GM21737 (cell line): ENCODE results near the gene CCNDBP1.
"Not testable (repeated sequence)": the region's sequence is repeated elsewhere in the genome, so short reads cannot be mapped to it uniquely, and the experiment has no call there.

Source experiments
- ATAC-seq: cut with Tn5 transposase; IDR thresholded peaks from one replicate; pipeline ENCODE4 v1.9.1; 2021; ENCODE audit warnings: mild to moderate bottlenecking, moderate library complexity; ENCODE audit not compliant: unreplicated experiment

Gene CCNDBP1

DNA sequence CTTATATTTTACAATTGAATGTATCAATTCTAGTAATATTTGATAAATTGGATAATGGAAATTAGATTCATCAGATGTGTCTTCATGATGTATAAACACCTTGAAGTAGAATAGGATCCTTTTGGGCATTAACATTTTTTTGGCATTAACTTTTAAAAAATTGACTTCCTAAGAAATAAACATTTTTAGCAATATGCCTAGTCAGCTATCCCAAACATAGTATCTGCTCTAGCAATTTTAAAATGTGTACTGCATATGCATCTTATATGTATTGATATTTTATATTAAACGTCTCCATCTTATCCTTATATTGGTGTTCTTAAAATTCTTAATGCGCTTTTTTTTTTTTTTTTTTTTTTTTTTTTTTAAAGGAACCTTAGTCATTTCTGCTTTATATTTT, 8.5 kb downstream of the CCNDBP1 start:
- ATAC-seq: no peak

DNA sequence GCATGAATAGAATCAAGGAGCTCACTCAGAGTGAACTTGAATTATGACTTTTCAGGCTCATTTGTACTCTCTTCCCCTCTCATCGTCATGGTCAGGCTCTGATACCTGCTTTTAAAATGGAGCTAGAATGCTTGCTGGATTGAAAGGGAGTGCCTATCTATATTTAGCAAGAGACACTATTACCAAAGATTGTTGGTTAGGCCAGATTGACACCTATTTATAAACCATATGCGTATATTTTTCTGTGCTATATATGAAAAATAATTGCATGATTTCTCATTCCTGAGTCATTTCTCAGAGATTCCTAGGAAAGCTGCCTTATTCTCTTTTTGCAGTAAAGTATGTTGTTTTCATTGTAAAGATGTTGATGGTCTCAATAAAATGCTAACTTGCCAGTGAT, 9.6 kb downstream of the CCNDBP1 start:
- ATAC-seq: no peak

DNA sequence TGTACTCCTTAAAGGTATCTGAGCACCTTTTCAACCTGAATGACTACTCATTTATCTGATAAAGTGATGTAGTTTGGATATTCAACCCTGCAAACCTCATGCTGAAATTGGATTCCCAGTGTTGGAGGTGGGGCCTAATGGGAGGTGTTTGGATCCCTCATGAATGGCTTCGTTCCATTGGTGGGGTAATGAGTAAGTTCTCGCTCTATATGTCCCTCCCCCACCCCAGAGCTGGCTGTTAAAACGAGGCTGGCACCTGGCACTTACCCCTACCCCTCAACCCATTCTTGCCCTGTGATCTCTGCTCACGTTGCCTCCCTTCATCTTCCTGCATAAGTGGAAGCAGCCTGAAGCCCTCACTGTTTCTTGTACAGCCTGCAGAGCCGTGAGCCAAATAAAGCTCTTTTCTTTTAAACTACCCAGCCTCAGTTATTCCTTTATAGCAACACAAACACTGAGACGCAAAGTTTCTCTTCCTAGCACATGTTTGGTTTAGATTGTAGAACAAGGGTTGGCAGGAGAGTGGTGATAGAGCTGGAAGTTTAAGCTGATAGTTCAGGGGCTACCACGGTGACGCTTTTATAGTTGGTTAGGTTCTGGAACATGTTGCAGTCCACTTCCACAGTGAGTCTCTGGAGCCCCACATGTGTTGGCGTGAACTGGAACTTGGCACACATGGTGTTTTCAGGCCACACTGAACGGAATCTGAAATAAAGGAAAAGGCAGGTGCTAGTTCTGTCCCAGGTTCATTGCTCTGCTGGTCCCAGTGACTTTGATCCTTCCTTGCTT, 11.8 kb downstream of the CCNDBP1 start:
- no peak for ATAC-seq

DNA sequence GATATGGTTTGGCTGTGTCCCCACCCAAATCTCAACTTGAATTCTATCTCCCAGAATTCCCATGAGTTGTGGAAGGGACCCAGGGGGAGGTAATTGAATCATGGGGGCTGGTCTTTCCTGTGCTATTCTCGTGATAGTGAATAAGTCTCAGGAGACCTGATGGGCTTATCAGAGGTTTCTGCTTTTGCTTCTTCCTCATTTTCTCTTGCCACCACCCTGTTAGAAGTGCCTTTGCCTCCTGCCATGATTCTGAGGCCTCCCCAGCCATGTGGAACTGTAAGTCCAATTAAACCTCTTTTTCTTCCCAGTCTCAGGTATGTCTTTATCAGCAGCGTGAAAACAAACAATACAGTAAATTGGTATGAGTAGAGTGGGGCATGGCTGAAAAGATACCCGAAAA, 12.6 kb downstream of the CCNDBP1 start:
- not testable (repeated sequence) for ATAC-seq

DNA sequence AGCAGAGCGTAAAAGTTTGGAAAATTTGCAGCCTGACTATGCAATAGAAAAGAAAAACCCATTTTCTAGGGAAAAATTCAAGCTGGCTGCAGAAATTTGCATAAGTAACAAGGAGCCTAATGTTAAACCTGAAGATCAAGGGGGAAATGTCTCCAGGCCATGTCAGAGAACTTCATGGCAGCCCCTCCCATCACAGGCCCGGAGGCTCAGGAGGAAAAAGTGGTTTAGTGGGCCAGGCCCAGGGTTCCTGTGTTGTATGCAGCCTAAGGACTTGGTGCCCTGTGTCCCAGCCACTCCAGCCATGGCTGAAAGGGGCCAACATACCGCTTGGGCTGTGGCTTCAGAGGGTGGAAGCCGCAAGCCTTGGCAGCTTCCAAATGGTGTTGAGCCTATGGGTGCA, 13.4 kb downstream of the CCNDBP1 start:
- not testable (repeated sequence) for ATAC-seq

DNA sequence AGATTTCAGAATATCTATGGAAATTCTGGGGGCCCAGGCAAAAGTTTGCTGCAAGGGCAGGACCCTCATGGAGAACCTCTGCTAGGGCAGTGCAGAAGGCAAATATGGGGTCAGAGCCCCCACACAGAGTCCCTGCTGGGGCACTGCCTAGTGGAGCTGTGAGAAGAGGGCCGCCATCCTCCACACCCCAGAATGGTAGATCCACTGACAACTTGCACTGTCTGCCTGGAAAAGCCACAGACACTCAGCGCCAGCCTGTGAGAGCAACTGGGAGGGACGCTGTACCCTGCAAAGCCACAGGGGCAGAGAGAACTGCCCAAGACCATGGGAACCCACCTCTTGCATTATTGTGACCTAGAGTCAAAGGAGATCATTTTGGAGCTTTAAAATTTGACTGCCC, 13.8 kb downstream of the CCNDBP1 start:
- no peak for ATAC-seq

DNA sequence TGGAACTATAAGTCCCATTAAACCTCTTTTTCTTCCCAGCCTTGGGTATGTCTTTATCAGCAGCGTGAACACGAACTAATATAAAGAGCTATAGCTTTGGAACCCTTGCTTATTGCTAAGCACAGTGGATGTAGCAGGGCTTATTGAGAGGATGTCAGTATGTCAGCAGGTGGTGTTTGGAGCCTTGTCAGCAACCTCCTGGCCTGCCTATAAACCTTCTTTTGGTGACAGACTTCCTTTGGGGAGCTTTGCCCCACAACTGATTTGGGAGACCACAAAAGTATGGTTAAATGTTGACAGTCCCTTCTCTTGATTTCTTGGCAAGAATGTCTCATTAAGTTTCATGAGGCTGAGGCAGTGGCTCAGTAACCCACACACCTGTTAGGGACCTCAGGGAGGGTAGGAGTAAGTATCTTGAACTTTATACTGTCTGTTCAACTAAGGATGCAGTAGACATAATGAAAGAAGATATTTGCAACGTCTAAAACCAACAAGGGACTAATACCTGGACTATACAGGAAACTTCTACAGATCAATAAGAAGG, 14.8 kb downstream of the CCNDBP1 start:
- ATAC-seq: no peak

DNA sequence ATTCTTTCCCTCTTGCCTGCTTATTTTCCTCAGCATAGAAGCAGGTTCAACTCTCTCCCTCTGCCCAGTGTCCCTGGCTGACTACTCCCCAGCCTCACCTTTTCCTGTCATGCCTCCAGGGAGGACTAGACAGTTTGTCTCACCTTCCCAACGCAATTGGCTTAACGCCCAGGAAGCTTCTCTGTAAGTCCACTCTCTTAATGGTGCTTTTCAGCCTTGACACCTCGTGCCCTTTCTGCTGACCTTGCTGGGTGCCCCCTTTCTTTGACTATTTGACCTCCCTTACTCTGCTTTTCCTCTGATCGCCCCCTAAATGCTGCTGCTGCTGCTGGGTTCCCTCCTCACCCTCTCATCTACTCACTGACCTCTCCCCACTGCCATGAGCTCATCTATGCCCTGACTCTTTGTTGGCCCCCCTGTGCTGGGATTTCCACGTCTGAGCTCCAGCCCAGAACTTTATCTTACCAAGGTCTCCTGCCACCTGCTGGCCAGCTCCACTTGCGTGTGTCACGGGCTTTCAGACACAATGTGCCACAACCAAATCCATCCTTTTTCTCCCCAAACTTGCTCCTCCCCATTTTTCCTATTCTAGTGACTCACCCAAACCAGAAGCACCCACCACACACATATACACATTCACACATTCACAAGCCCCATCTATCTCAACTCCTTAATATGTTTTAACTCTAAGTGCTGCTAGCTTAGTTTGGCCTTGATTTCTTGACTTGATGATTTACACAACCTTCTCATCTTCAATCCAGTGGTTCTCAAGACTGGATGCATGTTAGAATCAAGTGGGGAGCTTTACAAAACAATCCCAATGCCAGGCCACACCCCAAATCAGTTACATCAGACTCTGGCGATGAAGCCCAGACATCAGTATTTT, 19.1 kb downstream of the CCNDBP1 start:
- no peak for ATAC-seq

DNA sequence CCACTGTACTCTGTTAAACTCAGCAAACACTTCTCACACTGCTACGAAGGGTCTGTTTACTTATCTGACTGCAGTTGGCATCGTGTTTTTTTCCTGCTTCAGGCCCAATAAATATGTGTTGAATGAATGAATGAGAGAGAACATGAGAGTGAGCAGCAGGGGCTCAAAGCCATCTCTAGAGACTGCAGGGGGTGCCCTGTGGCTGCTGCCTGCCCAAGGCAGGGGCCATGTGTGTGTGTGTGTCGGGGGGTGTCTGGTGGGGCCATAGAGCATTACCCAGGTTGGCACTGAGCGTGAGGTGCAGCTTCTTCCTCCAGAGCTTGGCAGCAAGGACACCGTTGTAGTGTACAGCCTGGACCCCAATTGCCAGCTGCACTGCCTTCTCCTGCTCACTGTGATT, 20.9 kb downstream of the CCNDBP1 start:
- ATAC-seq: no peak

DNA sequence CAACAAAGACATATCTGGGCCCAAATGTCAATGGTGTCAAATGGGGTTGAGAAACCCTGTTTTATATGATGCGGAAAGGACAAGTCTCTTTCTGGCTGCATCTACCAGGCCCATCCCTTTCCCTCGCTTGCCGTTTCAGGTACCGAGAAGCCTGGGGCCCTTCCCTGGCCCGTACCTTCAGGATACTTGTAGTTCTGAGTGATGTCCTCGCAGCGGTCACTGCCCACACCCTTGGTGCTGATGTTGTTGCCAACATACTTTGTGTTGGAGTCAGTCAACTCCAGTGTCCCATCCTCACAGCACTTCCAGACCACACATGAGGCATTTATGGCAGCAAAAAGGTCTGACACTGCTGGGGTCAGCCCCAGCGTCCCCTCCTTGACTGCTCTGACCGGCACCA, 21.8 kb downstream of the CCNDBP1 start:
- ATAC-seq: no peak

DNA sequence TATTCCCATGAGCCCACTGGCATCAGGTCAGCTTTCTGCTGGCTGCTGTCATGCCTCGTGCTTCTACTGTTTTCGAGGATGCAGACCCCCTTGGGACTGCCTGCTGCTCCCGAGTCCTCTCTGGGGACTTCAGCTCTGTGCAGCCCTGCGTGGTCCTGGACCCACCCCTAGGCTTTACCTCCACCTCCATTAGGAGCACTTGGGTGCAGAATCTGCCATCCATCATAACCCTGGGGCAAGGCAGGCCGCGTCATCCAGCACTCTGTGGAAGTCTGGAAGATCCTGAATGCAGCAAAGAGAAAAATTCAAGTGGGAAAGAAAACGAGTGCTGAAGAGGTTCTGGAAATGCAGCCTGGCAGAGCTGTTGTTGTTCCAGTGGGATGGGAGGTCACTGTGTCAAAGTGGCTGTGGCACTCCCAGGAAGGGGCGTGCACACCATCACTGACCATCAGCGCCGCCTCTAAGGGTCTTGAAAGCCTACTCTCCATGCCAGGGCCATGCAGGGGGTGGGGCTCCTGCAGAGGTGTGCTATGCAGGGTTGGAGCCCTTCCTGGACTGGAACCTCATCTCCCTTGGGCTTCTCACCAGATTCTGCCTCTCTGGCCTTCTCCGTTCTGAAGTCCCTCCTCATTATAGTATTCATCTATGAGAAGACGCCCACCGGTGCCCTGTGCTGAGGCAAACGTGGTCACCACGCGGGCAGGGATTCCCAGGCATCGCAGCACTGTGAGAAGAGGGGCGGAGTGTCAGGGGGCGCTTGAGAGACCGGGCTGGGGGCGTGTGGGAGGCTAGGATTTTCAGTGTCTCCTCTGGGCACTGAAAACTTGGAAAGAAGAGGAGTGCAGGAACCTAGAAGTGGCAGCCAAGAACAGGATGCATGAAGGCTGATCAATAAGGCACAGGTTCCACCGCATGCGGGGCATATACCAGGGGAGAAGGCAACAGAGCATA, 23.1 kb downstream of the CCNDBP1 start:
- no peak for ATAC-seq

DNA sequence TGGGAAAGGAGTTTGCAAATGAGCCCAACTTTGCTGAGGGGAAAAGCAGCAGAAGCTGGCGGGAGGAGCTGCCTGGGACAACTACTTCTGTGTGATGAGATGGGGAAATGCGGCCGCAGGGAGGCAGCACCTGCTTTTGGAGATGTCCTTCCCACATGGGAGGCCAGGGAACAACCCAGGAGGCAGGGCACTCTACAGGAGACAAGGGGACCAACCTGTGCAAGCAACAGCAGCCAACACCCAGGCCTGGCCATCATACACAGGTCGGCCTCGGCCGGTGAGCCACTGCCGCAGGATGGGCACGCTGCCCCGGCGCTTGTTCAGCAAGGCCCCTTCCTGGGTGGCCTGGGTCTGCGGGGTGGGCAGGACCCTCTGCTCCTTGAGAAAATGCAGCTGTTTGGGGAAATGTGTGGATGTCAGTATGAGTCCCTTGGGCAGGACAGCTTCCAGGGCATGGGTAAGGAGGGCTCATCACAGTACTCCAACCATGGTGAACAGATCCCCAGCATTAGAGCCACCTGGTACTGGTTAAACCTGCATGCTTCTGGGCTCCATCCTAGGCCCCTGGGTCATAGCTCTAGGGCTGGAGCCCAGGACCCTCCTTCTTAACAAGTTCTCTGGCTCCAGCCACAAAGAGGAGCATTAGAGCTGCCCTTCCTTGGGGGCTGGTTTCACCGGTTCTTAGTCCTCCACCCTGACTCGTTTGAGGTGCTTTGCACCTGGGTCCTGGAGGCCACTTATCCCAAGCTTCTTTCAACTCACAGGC, 24.0 kb downstream of the CCNDBP1 start:
- ATAC-seq: no peak

DNA sequence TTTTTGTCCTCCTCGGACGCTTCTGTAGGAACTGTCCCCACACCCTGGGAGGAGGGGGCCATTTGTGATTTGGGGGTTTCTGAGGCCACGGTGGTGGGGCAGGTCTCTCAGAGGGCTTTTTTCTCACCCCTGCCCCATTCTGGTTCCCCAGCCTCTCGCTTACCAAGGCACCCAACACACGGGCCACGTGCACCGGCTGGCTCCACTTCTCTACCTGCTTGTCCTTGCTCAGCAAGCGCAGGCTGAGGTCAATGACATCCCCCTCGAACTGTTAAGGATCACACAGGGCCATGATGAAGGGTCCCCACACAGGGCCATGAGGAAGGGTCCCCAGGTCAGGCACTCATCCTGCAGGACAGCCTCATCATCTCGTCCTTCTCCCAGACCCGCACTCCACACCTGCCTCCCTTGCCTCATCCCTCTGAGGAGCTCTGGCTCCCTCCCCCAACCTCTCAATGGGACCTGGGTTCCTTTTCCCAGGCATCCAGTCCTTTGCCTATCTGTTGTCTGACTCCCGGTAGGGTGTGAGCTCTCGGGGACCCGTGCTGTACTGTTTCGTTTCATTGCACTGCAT, 25.1 kb downstream of the CCNDBP1 start:
- ATAC-seq: no peak

DNA sequence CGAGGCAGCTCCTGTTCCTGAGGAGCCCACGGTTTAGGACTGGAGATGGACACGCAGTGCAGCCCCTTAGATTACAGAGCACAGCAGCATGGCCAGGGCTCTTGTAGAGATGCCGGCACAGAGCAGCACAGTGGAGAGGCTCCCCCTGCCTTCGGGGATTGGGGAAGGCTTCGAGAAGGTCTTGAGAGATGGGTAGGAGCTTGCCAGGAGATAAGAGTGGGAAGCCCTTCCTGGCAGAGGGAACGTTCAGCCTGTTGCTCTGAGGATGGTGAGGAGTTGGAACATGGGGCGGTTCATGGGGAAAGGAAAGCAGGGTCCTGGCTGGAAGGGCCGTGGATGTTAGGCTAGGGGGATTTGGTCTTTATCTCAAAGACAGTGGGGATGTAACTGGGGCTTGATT, 25.6 kb downstream of the CCNDBP1 start:
- ATAC-seq: no peak

DNA sequence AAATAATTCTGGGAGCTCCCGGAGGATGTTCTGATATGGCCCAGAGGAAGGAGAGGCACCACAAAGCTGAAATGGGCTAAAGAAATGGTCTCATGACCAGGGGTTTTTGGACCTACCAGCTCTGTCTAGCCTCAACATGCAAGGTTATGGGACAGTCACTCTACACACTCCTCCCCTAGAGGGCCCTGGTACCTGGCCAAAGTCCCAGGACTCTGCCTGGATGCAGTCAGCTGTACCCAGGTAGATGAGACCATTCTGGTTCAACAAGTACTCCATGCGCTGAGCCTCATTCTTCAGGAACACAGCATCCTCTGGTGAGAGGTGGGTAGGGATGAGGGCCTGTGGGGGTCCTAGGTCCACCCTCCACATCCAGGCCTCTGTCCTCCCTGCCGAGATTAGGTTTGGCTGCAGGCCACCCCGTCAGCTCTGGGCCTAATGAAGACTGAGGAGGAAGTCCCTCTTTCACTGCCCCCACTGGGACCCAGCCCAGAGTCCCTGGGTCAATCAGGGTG, 26.1 kb downstream of the CCNDBP1 start:
- ATAC-seq: no peak

DNA sequence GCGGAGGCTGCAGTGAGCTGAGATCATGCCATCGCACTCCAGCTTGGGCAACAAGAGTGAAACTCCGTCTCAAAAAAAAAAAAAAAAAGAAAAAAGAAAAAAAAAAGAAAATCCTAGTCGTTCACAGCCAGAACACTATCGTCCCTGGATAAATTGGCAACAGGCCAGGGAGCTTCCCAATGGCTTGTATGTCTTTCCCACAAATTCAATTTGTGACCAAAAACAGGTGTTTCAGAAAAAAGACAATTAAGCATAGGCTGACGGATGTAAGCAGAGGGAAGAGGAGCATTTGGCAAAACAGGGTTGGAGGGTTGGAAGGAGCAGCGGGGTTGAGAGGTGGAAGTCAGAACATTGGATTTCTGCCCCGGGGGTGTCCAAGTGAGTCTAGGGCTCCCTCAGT, 27.1 kb downstream of the CCNDBP1 start:
- no peak for ATAC-seq

DNA sequence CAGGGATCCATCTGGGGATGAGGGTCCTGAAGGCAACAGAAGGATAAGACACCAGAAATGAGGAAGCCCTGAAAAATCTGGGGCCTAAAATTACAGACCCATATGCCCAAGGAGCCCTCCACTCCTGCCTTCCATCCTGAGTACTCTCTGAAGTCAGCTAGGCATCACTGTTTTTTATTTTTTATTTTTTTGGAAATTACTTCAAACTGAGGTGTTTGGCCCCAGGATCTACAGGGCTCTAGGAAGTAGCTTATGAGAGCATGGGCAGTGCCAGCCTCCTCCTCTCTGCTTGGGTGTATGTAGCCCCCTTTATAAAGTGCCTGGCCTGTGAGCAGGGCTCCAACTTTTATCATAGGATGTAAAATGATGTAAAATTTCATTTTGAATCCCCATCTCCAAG, 27.7 kb downstream of the CCNDBP1 start:
- ATAC-seq: no peak

DNA sequence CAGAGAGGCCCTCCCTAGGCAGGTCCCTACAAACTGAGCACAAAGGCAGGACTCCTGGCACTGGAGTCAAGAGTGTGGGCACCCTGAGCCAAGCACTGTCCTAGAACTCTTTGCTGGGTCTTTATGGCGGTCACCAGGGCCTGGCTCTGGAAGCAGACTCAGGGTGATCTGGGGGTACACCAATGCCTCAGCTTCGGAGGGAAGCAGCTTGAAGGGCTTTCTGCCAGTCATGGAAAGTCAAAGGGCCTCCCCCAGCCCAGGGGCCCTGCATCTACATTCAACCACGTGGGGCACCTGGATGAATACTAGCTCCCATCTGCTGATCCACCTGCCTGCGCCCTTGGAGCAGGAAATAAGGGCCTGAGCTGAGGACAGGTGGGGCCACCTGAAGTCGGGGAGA, 28.3 kb downstream of the CCNDBP1 start:
- ATAC-seq: no peak

DNA sequence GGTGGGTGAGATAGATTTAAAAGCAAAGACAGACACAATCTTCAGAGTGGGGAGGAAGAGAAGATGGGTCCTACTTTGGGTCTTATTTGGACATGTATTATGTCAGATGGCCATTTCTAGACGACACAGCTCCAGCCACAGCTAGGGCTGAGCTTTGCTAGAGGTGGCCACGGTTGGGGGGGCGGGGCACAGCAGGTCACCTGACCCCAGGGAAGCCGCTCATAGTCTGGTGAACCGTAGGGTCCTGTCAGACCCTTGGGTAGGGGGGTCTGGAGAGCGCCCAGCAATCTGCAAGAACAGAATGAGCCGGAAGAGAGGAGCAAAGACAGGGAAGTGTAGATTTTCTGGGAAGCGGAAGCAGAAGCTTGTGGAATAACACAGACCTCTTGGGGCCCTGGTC, 29.0 kb downstream of the CCNDBP1 start:
- no peak for ATAC-seq
